Heart left ventricle (tissue), 13 donors: ENCODE data around the gene AKAP12.

Experiments used
- CTCF ChIP-seq, 12 donors: fragments of 200-600 bp; sonication (generic) in 4 of 12; IDR thresholded peaks; one replicate each; pipeline versions ENCODE4 v1.5.0 to v1.8.0; 2018 to 2022; ENCODE audit warnings: antibody characterized with exemption in 12 of 12, mild to moderate bottlenecking in 5 of 12
- POLR2A ChIP-seq, 2 donors: fragments of 450-650 bp; IDR thresholded peaks; one replicate each; pipeline ENCODE4 v1.6.1; 2017; ENCODE audit warnings: antibody characterized with exemption in 2 of 2, mild to moderate bottlenecking in 2 of 2, moderate library complexity in 2 of 2
- donor health status: ischemic (EF 13 %, LVEDD 7.1; RV severe dilation, severe dysfunction).
- donor health status: DM: no; HTN: yes; CAD: no.
- donor health status: DM: no; HTN: no; CAD: no.
- donor health status: ischemic (EF 25% LVEDD 6.9; RV normal size, moderate dysfunction).
- donor health status: ischemic (EF 25% LVEDD 5.7; RV mildly dilated, moderate dysfunction).
- donor health status: ischemic (EF 35%, LVEDD 5.7; RV mildly dilated, moderate dysfunction).
- donor health status: nonischemic (EF 11% LVEDD 7.7; RV severe dilation, severe dysfunction).
- donor health status: DM: yes; HTN: yes; CAD: no.
- donor health status: PGD.
- donor health status: ischemic (EF 29% LVEDD 5.4; RV normal size, mild dysfunction).
- donor health status: nonischemic (EF 23%, LVEDD 6.1; RV moderate dilation, normal function).

GRCh38 chr6:151215999-151216398 is 23.8 kb upstream of the AKAP12 start:
- TF ChIP-seq CTCF (IDR thresholded peaks at IDR 0.05) (no peak), POLR2A (IDR thresholded peaks at IDR 0.05) (no peak)
